Measurements from ENCODE around the gene KCNH2.

DNA sequence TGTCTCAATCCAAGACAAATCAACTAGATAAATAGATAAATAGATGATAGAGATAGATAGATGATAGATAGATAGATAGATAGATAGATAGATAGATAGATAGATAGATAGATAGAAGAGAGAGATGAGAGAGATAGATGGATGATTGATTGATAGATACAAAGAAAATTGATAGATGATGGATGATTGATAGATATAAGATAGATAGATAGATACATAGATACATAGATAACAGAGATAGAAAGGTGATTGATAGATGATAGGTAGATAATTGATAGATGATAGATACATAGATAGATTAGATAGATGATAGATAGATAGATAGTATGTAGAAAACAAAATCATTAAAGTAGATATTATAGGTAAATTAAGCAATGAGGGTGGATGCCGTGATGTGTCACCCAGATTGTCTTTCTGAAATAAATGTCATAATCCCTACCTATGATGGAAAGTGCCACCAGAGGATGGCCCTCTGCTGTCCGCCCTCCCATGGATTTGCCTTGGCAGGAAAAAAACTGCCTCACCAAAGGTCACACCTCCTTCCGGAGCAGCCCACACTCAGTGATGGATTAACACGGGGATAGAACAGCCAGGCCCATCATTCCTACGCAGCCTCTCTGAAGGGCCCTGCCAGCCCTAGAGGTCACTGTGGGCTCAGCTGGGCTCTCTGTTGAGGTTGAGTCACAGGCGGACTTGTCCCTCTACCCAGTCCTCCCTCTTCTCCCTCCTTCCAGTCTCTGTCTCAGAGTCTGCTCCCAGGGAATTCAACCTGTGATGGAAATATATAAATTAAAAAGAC is 50.8 kb downstream of the KCNH2 start:
- TF ChIP-seq, protein P1, sequence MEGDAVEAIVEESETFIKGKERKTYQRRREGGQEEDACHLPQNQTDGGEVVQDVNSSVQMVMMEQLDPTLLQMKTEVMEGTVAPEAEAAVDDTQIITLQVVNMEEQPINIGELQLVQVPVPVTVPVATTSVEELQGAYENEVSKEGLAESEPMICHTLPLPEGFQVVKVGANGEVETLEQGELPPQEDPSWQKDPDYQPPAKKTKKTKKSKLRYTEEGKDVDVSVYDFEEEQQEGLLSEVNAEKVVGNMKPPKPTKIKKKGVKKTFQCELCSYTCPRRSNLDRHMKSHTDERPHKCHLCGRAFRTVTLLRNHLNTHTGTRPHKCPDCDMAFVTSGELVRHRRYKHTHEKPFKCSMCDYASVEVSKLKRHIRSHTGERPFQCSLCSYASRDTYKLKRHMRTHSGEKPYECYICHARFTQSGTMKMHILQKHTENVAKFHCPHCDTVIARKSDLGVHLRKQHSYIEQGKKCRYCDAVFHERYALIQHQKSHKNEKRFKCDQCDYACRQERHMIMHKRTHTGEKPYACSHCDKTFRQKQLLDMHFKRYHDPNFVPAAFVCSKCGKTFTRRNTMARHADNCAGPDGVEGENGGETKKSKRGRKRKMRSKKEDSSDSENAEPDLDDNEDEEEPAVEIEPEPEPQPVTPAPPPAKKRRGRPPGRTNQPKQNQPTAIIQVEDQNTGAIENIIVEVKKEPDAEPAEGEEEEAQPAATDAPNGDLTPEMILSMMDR (IDR thresholded peaks at IDR 0.05; ENCODE audit: low read depth, low read length, poor library complexity, severe bottlenecking): no peak
- TF ChIP-seq EZH2phosphoT487 (IDR thresholded peaks at IDR 0.05; ENCODE audit: borderline replicate concordance, low read length): no peak
